ENCODE results near the gene REM1.
"Not testable (repeated sequence)": the region's sequence is repeated elsewhere in the genome, so short reads cannot be mapped to it uniquely, and the experiment has no call there.

The REM1 gene, protein sequence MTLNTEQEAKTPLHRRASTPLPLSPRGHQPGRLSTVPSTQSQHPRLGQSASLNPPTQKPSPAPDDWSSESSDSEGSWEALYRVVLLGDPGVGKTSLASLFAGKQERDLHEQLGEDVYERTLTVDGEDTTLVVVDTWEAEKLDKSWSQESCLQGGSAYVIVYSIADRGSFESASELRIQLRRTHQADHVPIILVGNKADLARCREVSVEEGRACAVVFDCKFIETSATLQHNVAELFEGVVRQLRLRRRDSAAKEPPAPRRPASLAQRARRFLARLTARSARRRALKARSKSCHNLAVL
- total RNA-seq: 0 reads per million in 2 donors

DNA sequence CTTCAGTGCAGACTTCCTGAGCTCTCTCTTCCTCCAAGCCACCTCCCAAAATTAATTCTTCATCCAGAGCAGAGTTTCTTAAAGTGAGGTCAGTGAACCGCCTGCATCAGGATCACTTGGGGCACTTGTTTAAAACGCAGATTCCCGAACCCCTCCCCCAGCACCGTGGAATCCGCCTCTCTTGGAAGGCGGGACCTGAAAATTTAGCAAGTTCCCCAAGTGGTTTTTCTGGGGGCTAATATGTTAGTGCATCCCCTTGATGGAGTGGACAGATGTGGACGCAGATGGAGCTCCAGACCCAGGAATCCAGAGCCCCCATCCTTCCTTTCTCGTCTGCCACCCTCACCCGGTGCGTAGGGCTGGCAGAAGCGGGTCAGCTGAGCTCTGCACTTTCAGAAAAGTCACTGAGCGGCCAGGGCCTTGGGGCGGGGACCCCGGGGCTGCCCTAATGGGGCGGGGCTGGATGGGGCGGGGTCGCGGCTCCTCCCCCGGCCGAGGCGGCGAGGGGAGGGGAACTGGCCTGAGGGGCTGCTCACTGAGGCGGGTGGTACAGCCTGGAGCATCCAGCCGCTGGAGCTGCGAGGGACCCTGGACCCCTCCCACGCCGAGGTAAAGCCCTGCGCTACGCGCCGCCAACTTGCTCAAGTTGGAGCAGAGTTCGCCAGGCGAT lies at the start of gene REM1, which contains the start of gene DEFB124:
Gene REM1 (plus strand): TSS at position 531 of the 670 bp plus-strand sequence. CDS start 1,158 bp downstream, outside the sequence.
Gene DEFB124 (minus strand): TSS at position 370 of the 670 bp plus-strand sequence. CDS start 2,114 bp downstream, outside the sequence.
- no peak for DNase-seq

DNA sequence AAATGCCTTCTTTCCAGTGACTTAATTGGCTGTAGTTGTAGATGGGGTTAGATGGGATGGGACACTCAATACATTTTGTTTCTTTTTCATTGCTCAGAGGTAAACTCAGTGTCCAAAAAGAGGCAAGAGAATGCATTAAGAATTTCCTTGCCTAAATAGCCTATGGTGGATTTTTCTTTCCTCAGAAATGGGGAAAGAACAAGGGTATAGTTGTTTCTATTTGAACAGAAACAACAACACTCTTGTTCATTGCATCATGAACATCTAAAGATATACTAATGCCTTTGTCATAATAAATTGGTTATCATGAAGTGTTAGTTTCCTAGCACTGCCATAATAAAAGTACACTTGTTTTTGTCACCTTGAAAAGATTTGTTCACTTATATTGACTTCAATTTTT lies 49.3 kb upstream of the REM1 start:
- no peak for DNase-seq

DNA sequence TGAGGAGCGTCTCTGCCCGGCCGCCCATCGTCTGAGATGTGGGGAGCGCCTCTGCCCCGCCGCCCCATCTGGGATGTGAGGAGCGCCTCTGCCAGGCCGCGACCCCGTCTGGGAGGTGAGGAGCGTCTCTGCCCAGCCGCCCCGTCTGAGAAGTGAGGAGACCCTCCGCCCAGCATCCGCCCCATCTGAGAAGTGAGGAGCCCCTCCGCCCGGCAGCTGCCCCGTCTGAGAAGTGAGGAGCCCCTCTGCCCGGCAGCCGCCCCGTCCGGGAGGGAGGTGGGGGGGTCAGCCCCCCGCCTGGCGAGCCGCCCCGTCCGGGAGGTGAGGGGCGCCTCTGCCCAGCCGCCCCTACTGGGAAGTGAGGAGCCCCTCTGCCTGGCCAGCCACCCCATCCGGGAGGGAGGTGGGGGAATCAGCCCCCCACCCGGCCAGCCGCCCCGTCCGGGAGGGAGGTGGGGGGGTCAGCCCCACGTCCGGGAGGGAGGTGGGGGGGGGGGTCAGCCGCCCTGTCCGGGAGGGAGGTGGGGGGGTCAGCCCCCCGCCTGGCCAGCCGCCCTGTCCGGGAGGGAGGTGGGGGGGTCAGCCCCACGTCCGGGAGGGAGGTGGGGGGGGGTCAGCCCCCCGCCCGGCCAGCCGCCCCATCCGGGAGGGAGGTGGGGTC lies 48.1 kb upstream of the REM1 start:
- DNase-seq: not testable (repeated sequence)

DNA sequence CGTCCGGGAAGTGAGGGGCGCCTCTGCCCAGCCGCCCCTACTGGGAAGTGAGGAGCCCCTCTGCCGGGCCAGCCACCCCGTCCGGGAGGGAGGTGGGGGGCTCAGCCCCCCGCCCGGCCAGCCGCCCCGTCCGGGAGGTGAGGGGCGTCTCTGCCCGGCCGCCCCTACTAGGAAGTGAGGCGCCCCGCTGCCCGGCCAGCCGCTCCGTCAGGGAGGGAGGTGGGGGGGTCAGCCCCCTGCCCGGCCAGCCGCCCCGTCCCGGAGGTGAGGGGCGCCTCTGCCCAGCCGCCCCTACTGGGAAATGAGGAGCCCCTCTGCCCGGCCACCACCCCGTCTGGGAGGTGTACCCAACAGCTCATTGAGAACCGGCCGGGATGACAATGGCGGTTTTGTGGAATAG lies 47.5 kb upstream of the REM1 start:
- DNase-seq: not testable (repeated sequence)

DNA sequence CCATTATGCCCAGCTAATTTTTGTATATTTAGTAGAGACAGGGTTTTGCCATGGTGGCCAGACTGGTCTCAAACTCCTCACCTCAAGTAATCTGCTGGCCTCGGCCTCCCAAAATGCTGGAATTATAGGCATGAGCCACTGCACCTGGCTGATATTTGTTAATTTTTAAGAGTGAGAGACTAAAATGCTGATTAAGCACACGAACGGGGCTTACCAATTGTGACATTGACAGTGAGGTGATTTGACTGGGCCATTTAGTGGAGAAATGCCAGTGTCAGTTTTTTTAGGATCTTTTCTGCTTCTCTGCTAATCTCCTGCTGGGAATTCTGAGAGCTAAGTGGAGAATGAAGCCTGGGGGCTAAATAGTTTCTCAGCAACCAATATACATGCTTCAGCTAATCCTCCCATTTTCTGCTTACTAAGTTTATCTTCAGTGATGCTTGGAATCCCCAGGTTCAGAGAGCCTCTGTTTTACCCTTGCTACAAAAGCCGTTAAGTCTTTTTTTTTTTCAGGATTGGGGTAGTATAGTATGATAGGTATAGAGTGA lies 44.4 kb upstream of the REM1 start:
- no peak for DNase-seq

DNA sequence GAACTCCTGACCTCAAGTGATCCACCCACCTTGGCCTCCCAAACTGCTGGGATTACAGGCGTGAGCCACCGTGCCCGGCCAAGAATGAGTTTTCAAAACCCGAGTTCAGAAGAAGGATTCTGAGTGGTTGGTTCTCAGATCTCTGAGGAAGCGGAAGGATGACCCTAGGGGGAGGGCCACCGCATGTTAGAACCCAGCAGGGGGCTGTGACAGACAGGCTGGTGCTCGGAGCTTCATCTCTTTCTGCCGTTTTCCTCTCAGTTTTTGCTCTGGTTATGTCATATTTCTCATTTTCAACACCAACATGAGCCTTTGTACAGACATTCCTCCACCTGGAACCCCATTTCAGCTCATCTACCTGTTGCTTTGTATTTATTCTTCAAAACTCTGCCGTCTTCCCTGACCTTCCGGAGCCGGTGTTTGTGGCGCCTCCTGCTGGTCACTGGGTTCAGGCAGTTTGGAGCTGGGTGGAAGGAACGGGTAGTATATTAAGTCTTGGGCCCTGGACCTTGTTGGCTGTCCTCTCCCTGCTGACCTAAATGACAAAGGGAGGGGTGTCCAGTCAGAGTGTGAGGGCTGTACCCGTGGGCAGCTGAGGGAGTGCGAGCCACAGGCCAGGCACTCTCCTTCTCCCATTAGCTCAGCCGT lies 35.0 kb upstream of the REM1 start, which contains the start of gene DEFB123:
Gene DEFB123 (plus strand): TSS at position 621 of the 648 bp plus-strand sequence. CDS start 67 bp downstream, outside the sequence.
- DNase-seq: no peak

DNA sequence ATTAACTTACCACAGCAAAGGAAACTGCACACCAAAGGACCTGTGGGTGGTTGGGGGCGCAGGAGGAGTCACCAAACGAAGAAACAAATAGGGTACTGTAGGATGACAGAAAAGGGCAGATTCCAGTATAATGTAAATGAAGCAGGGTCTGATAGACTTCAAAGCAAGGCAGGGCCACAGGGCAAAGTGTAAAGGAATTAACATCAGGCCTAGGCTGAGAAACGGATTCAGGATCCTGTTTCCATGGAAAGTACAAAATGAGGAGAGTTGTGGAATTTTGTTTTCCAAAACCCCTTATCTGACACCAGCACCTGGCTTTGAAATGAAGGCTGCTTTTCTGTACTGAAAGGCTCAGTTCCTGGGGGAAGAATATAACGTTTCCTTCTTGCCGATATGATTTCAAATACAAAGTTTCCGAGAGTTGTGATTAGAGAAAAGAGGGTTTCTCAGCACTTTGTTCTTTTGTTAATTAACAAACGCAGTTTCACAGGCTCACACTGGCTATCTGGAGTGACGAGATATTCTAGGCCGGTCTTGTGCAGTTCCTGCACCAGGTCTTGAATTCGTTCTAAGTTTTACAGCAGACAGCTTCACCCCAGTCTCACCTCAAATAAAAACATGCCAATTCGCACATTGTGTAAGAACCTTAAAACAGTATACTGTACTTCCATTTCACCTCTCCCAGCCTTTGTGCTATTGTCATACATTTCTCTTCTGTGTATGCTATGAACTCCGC lies 28.8 kb upstream of the REM1 start:
- DNase-seq: no peak

DNA sequence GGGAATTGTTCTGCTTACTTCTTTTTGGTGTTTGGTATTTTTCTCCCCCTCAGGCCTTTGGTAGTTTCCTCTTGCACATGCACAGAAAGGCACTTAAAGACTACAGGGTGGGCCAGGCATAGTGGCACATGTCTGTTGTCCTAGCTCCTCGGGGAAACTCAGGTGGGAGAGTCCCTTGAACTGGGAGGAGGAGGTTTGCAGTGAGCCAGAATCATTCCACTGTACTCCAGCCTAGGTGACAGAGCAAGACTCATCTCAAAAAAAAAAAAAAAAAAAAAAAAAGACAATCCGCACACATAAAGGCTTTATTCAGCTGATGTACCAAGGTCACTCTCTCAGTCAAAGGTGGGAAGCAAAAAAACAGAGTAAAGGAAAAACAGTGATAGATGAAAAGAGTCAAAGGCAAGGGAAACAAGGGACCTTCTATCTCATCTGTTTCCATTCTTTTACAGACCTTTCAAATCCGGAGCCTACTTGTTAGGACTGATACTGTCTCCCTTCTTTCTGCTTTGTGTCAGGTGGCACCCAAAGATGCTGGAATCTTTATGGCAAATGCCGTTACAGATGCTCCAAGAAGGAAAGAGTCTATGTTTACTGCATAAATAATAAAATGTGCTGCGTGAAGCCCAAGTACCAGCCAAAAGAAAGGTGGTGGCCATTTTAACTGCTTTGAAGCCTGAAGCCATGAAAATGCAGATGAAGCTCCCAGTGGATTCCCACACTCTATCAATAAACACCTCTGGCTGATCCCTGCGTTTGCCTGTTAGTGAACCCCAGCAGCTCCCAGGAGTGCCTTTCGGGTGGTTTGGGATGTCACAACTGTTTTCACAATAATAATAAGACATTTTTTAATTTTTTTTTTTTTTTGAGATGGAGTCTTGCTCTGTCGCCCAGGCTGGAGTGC lies 25.3 kb upstream of the REM1 start:
- DNase-seq: no peak

DNA sequence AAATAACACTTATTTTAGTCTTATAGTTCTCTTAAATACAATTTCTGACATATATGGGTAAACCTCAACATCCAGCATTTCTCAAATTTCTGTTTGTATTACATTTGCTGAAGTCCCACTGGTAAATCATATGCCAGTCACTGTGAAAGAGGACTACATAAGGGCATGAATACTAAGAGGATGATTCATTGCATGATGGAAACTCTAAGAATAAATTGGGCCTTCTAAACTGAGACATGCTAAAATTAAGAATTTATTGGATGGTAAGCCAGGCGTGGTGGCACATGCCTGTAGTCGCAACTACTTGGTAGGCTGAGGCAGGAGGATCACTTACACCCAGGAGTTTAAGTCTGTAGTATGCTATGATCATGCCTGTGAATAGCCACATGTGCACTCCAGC lies 22.5 kb upstream of the REM1 start:
- DNase-seq: no peak

DNA sequence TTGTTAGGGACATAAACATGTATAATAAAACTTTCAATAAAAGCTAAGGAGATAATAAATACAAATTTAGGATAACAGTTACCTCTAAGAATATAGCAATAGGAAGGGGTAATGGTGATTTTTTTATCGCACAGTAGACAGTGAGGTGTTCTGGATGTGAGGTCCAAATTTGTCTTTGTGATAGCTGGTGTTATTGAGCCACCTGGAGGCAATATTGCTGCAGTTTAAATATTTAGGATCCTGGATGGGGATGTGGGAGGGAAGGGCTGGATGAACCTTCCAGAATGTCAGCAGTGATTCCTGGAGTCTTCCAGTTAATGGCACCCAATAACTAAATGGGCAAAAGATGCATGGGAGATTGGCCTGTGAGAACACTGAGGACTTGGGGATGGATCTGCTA lies 20.7 kb upstream of the REM1 start:
- no peak for DNase-seq

DNA sequence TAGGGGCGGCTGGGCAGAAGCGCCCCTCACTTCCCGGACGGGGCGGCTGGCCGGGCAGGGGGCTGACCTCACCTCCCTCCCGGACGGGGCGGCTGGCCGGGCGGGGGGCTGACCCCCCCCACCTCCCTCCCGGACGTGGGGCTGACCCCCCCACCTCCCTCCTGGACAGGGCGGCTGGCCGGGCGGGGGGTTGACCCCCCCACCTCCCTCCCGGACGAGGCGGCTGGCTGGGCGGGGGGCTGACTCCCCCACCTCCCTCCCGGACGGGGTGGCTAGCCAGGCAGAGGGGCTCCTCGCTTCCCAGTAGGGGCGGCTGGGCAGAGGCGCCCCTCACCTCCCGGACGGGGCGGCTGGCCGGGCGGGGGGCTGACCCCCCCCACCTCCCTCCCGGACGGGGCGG lies 4.1 kb upstream of the REM1 start:
- not testable (repeated sequence) for DNase-seq

DNA sequence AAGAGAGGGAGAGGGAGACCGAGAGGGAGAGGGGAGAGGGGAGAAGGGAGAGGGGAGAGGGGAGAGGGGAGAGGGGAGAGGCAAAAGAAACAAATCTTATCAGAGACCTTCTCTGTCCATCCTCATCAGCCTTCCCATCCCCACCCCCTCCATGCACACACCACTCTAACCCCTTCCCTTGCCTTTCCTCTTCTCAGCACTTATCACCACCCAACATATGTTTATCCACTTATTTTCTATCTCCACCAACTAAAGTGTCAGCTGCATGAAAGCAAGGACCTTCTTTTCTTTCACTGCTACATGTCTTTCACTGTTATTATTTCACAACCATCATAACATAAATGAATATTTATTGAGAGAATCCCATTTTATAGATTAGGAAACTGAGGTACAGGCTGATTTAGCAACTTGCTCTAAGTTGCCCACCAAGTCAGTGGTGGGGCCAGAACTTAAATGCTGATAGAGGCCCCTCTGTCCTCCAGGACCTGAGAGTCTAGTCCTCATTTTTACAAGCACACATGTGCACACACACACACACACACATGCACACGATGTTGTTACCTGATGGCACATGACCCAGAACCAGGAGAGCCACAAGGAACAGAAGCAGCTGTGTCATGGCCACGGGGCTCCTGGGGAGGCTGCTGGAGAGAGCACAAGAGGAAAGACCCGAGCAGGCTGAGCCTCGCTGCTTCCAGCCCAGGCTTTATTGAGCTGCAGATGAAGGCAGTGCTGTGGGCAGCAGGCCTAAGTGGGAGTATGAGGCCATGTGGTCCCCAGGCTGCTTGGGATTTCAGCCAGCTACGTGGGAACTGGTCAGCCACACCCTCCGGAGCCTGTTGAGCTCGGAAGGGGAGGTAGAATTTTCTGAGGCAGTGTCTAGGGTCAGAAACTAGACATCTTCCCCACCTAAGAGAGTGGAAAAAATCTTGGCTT lies 2.4 kb upstream of the REM1 start:
- no peak for DNase-seq

DNA sequence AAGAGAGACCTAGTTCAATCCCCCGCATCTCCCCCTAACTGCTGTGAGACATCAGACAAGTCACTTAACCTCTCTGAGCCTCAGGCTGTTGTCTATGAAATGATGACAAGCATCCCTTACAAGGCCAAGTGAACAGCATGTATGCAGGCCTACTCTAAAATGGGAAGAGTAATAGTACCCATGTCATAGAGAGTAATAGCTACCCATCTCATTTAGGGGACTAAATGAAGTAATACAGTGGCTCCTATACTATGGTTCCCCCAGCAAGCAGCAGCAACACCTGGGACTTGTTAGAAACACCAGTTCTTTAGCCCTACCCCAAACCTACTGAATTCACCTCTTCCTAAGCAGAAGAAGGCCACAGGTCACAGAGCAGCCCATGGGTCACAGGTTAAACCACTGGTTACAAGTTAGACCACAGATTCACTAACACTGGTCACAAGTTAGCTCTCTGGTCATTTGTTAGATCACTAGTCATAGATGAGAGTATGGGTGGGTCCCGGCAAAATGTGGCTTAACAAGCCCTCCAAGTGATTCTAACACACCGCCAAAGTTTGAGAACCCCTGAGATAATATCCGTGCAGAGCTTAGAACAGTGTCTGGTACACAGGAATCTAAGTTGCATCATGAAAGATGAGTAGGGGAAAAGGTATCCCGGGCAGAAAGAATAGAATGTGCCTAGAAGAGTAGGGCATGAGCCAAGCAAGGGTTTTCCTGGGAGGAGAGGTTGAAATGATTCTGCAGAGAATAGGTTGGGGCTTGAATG lies 1.6 kb upstream of the REM1 start:
- DNase-seq: no peak

DNA sequence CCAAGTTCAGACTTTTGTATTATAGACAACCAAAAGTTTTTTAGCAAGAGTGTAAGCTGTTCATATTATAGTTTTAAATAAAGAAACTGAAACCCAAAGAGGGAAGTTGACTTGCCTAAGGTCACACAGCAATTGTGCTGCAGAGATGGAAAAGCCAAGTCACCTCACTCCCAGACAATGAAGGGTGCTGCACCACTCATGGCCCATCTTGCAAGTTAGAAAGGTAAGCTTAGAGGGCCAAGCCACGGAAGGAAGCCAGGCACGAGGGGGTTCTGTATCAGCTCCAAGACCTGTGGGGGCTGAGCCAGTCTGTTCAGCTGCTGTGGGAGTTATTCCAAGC lies 1.0 kb upstream of the REM1 start:
- DNase-seq: no peak

DNA sequence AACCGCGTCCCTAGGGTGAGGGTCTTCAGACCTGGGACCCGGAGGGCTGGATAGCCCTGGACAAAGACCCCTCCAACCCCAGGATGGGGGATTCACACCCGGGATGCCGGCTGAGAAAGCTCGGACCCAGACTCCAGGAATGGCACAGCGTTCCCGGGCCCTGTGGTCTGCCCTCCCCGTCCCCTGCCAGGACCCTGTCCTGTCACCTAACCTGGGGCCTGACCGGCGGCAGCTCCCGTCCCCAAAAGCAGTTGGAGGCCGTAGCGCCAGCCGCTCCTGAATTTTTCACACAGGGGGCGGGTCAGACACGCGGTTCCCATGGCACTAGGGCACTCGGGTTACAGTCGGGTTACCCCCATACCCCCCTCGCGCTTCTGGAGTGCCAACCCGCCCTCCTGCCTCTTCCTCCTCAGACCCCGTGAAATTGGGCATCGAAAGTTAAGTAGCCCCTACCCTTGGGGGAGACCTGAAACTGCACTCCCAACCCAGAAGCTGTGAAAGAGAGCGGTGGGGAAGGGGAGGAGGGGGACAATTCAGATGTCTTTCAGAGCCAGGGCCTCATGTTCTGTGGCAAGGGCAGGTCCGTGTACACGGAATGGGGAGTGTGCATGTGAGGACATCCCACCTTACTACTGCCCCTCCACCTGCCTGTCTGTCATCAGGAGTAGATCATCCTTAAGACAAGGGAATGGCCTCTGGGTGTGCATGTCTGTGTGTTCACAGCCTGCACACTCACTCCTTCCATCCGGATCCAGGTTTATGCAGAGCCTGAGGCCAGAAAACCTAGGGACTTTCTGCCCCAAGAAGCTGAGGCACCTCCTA lies 595 bp downstream of the REM1 start:
- DNase-seq: no peak

DNA sequence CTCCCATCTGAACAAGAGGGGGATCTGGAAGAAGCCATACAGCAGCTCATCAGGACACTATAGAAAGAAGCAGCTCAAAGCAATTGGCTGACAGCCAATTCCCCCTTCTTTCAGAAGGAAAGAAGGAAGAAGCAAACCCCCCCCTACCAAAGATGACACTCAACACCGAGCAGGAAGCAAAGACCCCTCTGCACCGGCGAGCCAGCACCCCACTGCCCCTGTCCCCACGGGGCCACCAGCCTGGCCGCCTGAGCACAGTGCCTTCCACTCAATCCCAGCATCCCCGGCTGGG lies 1.2 kb downstream of the REM1 start:
- DNase-seq: no peak

DNA sequence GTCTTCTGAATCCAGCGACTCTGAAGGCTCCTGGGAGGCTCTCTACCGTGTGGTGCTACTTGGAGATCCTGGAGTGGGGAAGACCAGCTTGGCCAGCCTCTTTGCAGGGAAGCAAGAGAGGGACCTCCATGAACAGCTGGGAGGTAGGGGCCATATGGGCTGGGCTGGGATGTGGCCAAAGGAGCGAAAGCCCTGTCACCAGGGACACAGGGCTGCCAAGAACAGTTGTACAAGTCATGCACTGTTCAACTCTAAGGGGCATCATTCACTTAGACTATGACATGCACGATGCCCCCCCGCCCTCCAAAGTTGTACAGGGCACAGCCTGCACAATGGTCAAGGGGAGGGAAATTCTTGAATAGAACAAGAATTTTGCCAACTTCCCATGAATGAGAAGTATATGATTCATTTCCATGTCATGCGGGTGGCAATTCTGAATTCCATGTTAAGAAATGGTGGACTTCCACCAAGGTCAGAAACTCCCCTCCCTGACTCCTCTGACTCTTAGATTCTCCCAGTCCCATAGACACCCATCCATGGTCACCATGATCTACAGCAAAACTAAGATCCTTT lies 1.6 kb downstream of the REM1 start:
- DNase-seq: no peak

DNA sequence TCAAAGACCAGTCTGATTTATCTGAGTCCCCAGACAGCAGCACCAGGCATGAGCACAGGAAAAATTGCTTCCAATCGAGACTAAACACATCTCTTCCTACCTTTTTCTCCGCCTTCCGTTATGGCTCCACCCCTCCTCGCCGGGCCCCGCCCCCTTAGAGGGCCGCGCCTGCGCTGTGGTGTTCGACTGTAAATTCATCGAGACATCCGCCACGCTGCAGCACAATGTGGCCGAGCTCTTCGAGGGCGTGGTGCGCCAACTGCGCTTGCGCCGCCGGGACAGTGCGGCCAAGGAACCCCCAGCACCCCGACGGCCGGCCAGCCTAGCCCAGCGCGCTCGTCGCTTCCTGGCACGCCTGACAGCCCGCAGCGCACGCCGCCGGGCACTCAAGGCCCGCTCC lies 8.9 kb downstream of the REM1 start:
- DNase-seq: no peak
